ENCODE measurements around the gene ATP6V0B. TPM values are rescaled to one million over a fixed set of nuclear protein-coding genes. Genes with fewer than 3 reads are reported as not detected.

The ATP6V0B gene
- total and polyA plus RNA-seq, 2 donors (not counting 3 experiments of a cell fraction or from before 2014, with no cell fraction given) = 110 to 325 TPM

- FAIRE-seq = no peak
- no TSS peak for BruUV-seq (replicated peaks)
- DNase-seq (ENCODE audit: low read depth, low spot score) = no peak
- POLR2A ChIA-PET = no interaction called here
- intact Hi-C loops (cut with micrococcal nuclease) (no loop called here), dilution Hi-C loops (cut with MboI; ENCODE audit: extremely low pct_ligation_motif_present, low sequenced_read_pairs) (no loop called here)
- H3K4me2 ChIP-seq (ENCODE audit: insufficient read depth, low read length) = no peak overlapping the region
- H3K4me3 ChIP-seq (replicated peaks in 1 of 3; ENCODE audit: insufficient read depth in 1 of 3, low read depth in 1 of 3, low read length in 3 of 3) = no peak overlapping the region
- no peak overlapping the region for H3K27ac ChIP-seq (ENCODE audit: insufficient read depth, low read depth, low read length)
- CTCF ChIA-PET = no interaction called here
- H3K27me3 ChIP-seq (ENCODE audit: control insufficient read depth in 2 of 2, insufficient read depth in 2 of 2, low read length in 2 of 2) = no peaks in the 10 kb centered on the region
- no peak for TF ChIP-seq FOS (IDR thresholded peaks at IDR 0.05; ENCODE audit: borderline replicate concordance, insufficient read depth, low read length)
- TF ChIP-seq, protein P1, sequence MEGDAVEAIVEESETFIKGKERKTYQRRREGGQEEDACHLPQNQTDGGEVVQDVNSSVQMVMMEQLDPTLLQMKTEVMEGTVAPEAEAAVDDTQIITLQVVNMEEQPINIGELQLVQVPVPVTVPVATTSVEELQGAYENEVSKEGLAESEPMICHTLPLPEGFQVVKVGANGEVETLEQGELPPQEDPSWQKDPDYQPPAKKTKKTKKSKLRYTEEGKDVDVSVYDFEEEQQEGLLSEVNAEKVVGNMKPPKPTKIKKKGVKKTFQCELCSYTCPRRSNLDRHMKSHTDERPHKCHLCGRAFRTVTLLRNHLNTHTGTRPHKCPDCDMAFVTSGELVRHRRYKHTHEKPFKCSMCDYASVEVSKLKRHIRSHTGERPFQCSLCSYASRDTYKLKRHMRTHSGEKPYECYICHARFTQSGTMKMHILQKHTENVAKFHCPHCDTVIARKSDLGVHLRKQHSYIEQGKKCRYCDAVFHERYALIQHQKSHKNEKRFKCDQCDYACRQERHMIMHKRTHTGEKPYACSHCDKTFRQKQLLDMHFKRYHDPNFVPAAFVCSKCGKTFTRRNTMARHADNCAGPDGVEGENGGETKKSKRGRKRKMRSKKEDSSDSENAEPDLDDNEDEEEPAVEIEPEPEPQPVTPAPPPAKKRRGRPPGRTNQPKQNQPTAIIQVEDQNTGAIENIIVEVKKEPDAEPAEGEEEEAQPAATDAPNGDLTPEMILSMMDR (IDR thresholded peaks at IDR 0.05; ENCODE audit: extremely low read depth in 1 of 2, insufficient read depth in 1 of 2, low read depth in 1 of 2, low read length in 2 of 2) = no peak
- TF ChIP-seq EZH2 (IDR thresholded peaks at IDR 0.05; ENCODE audit: borderline replicate concordance, low read depth, low read length, severe bottlenecking) = no peak
- TF ChIP-seq GATA2 (IDR thresholded peaks at IDR 0.05; ENCODE audit: insufficient read depth, insufficient read length, low read depth, low read length) = no peak
- no peak for TF ChIP-seq POLR2AphosphoS5 (IDR thresholded peaks at IDR 0.05; ENCODE audit: insufficient read depth, low read depth, low read length)
- no peak for TF ChIP-seq MYC (IDR thresholded peaks at IDR 0.05; ENCODE audit: low read depth, low read length)
- no peak for TF ChIP-seq POLR2A (IDR thresholded peaks at IDR 0.05; ENCODE audit: low read depth, low read length)
- no peak for TF ChIP-seq JUN (IDR thresholded peaks at IDR 0.05; ENCODE audit: borderline replicate concordance, insufficient read depth, insufficient read length, low read depth)
- peaks cover 24% of the 10 kb centered on the region for H3K79me2 ChIP-seq (ENCODE audit: control insufficient read depth, insufficient read depth, low read length)
- no peak overlapping the region for H2AFZ ChIP-seq (ENCODE audit: low read depth, low read length)
- H4K20me1 ChIP-seq (replicated peaks; ENCODE audit: control insufficient read depth, extremely low read depth, insufficient read depth, low read length) = no peaks in the 10 kb centered on the region
- no peaks in the 10 kb centered on the region for H3K9me3 ChIP-seq (replicated peaks; ENCODE audit: control insufficient read depth, insufficient read depth, low read length)
- H3K9me1 ChIP-seq (replicated peaks; ENCODE audit: control insufficient read depth, extremely low read depth, insufficient read depth, low read length) = no peaks in the 10 kb centered on the region
- H3K36me3 ChIP-seq (ENCODE audit: control insufficient read depth in 2 of 2, extremely low read depth in 1 of 2, insufficient read depth in 2 of 2, low read length in 2 of 2) = peaks cover 0 to 10% of the 10 kb centered on the region in 2 experiments
- H3K4me1 ChIP-seq (ENCODE audit: control insufficient read depth, extremely low read depth, insufficient read depth, low read length) = peaks cover 17% of the 10 kb centered on the region
- no peak overlapping the region for H3K9ac ChIP-seq (replicated peaks; ENCODE audit: extremely low read depth, insufficient read depth, low read length)
These were observed 8.0 kb downstream of the ATP6V0B start for GRCh38 chr1:43982808-43983207.
